GM12878 (cell line): ENCODE measurements around the gene WNK1. TPM values are rescaled to one million over a fixed set of nuclear protein-coding genes. Genes with fewer than 3 reads are reported as not detected.

ENCODE experiments used
- ATAC-seq: fragments of 200-7000 bp; cut with Tn5 transposase; 3 replicates; pipeline ENCODE4 v1.9.1; 2020; ENCODE audit warnings: mild to moderate bottlenecking, moderate library complexity
- BruUV-seq: library from RNA; stranded (reverse); fragments of 400-500 nt; replicated peaks from 2 replicates; lab custom pipeline; 2021; lab: Mats Ljungman, UMichigan
- CTCF ChIA-PET: fragments of 300-600 bp; sonication (Branson Sonifier 250); formaldehyde crosslinking; extraction: SDS; loops from one replicate; lab custom pipeline; 2021; ENCODE audit warnings: inconsistent platforms; lab: Yijun Ruan, JAX
- POLR2A ChIA-PET: fragments of 350-600 bp; formaldehyde crosslinking; extraction: SDS; loops from one replicate; lab custom pipeline; 2021; ENCODE audit warnings: inconsistent platforms; lab: Charles Lee
- RAD21 ChIA-PET: fragments of 300-600 bp; sonication (Branson Sonifier 250); formaldehyde crosslinking; loops from one replicate; lab custom pipeline; 2023; ENCODE audit warnings: antibody characterized with exemption; ENCODE audit not compliant: unreplicated experiment; lab: Charles Lee
- SMC1A ChIA-PET: fragments of 300-600 bp; sonication (Branson Sonifier 250); formaldehyde crosslinking; loops from one replicate; lab custom pipeline; 2023; ENCODE audit not compliant: unreplicated experiment, uncharacterized antibody; lab: Charles Lee
- DNase-seq: peaks from one replicate; pipeline ENCODE4 v3.0.0-alpha.2; 2011; ENCODE audit warnings: low read depth, low spot score
- FAIRE-seq: peaks from 3 replicates; lab custom pipeline; 2011; peaks lifted over from hg19 to GRCh38; lab: Jason Lieb, UNC
- H2AFZ ChIP-seq: 2 replicates; pipeline ENCODE4 v1.6.0; 2011; ENCODE audit warnings: low read depth, low read length, control low read depth; ENCODE audit not compliant: control insufficient read depth
- H3K27ac ChIP-seq: 2 replicates; pipeline ENCODE4 v1.5.1; 2011; ENCODE audit warnings: control low read depth; ENCODE audit not compliant: control insufficient read depth, insufficient read depth
- H3K27me3 ChIP-seq, 2 experiments: replicated peaks in 1 of 2; 2 replicates each; pipeline versions ENCODE4 v1.6.0 to v1.6.1; 2011; ENCODE audit warnings: low read length in 1 of 2; ENCODE audit not compliant: control insufficient read depth in 2 of 2, insufficient read depth in 2 of 2
- H3K36me3 ChIP-seq, 2 experiments: 2 replicates each; pipeline ENCODE4 v1.5.1; 2011; ENCODE audit warnings: low read length in 1 of 2; ENCODE audit not compliant: control insufficient read depth in 2 of 2, insufficient read depth in 2 of 2
- H3K4me1 ChIP-seq: 2 replicates; pipeline ENCODE4 v1.6.1; 2011; ENCODE audit warnings: mild to moderate bottlenecking, low read length, moderate library complexity, mixed read lengths; ENCODE audit not compliant: control insufficient read depth, insufficient read depth
- H3K4me2 ChIP-seq: 2 replicates; pipeline ENCODE4 v1.6.0; 2011; ENCODE audit warnings: control low read depth; ENCODE audit not compliant: control insufficient read depth, insufficient read depth
- H3K4me3 ChIP-seq: fragments of 200-600 bp; sonication (generic); 2 replicates; pipeline ENCODE4 v1.5.1; 2016
- H3K79me2 ChIP-seq: 2 replicates; pipeline ENCODE4 v1.6.0; 2011; ENCODE audit warnings: low read length; ENCODE audit not compliant: control insufficient read depth, insufficient read depth
- H3K9ac ChIP-seq: 2 replicates; pipeline ENCODE4 v1.8.0; 2011; ENCODE audit warnings: low read length, control low read depth, mixed read lengths; ENCODE audit not compliant: control insufficient read depth, insufficient read depth
- H3K9me3 ChIP-seq: replicated peaks from 3 replicates; pipeline ENCODE4 v1.5.1; 2011; ENCODE audit warnings: mild to moderate bottlenecking, low read length; ENCODE audit not compliant: control insufficient read depth, insufficient read depth
- H4K20me1 ChIP-seq: 2 replicates; pipeline ENCODE4 v1.6.0; 2011; ENCODE audit not compliant: control insufficient read depth, insufficient read depth
- ASH2L ChIP-seq: fragments of 300-600, 200-600 bp; sonication (generic); IDR thresholded peaks from 2 replicates; pipeline ENCODE4 v1.6.1; 2017; ENCODE audit warnings: low read depth, mild to moderate bottlenecking, borderline replicate concordance
- CHD4 ChIP-seq: fragments of 200-600 bp; sonication (generic); IDR thresholded peaks from 2 replicates; pipeline ENCODE4 v1.6.1; 2016; ENCODE audit warnings: mild to moderate bottlenecking
- DPF2 ChIP-seq: fragments of 450-650 bp; IDR thresholded peaks from 2 replicates; pipeline ENCODE4 v1.6.1; 2017; ENCODE audit warnings: mild to moderate bottlenecking
- EZH2 ChIP-seq: IDR thresholded peaks from 2 replicates; pipeline ENCODE4 v1.6.1; 2012; ENCODE audit warnings: low read depth, mild to moderate bottlenecking, control low read depth, inconsistent platforms, low read length, borderline replicate concordance; ENCODE audit not compliant: control insufficient read depth
- KAT2A ChIP-seq: conservative IDR thresholded peaks from 2 replicates; pipeline ENCODE4 v1.6.1; 2011; ENCODE audit warnings: low read depth, low read length; ENCODE audit not compliant: control insufficient read depth
- KDM1A ChIP-seq: fragments of 200-600 bp; sonication (generic); IDR thresholded peaks from 2 replicates; pipeline ENCODE4 v1.6.1; 2016; ENCODE audit warnings: borderline replicate concordance
- NFIC ChIP-seq: IDR thresholded peaks from 2 replicates; pipeline ENCODE4 v1.6.1; 2012; ENCODE audit warnings: low read depth, mild to moderate bottlenecking, inconsistent platforms, low read length, moderate library complexity
- NFYA ChIP-seq: IDR thresholded peaks from 2 replicates; pipeline ENCODE4 v1.6.1; 2011; ENCODE audit warnings: low read depth, mild to moderate bottlenecking, low read length, improper control_type of control experiment, borderline replicate concordance
- NR2F1 ChIP-seq: fragments of 450-650 bp; conservative IDR thresholded peaks from 2 replicates; pipeline ENCODE4 v1.6.1; 2017; ENCODE audit warnings: mild to moderate bottlenecking
- NRF1 ChIP-seq: conservative IDR thresholded peaks from 2 replicates; pipeline ENCODE4 v1.6.1; 2011; ENCODE audit warnings: mild to moderate bottlenecking, low read depth, low read length, improper control_type of control experiment
- RAD51 ChIP-seq: fragments of 450-650 bp; IDR thresholded peaks from 2 replicates; pipeline ENCODE4 v1.6.1; 2016; ENCODE audit warnings: moderate library complexity, mild to moderate bottlenecking, inconsistent platforms
- REST ChIP-seq: IDR thresholded peaks from 2 replicates; pipeline ENCODE4 v1.6.1; 2012; ENCODE audit warnings: mild to moderate bottlenecking, low read depth, low read length
- RUNX3 ChIP-seq: IDR thresholded peaks from 2 replicates; pipeline ENCODE4 v1.6.1; 2012; ENCODE audit warnings: low read length, inconsistent platforms
- SREBF1 ChIP-seq: IDR thresholded peaks from 2 replicates; pipeline ENCODE4 v1.6.1; 2012; ENCODE audit warnings: mild to moderate bottlenecking, low read length
- TARDBP ChIP-seq: IDR thresholded peaks from 2 replicates; pipeline ENCODE4 v1.6.1; 2016; ENCODE audit warnings: borderline replicate concordance
- TCF12 ChIP-seq: IDR thresholded peaks from 2 replicates; pipeline ENCODE4 v1.6.1; 2011; ENCODE audit warnings: low read depth, mild to moderate bottlenecking, low read length
- USF1 ChIP-seq: IDR thresholded peaks from 2 replicates; pipeline ENCODE4 v1.6.1; 2011; ENCODE audit warnings: borderline replicate concordance, low read depth, mild to moderate bottlenecking, moderate library complexity, mixed read lengths, low read length; ENCODE audit not compliant: insufficient read depth; ENCODE audit errors: extremely low read length
- YBX1 ChIP-seq: fragments of 450-650 bp; IDR thresholded peaks from 2 replicates; pipeline ENCODE4 v1.6.1; 2016; ENCODE audit warnings: antibody characterized with exemption
- WGBS: methylation state at CpG from one replicate; pipeline ENCODE4 v1.1.6; 2016; ENCODE audit warnings: low lambda C conversion rate; ENCODE audit not compliant: insufficient replicate concordance, insufficient coverage; ENCODE audit errors: missing lambda C conversion rate; 5-methylcytosine and 5-hydroxymethylcytosine counted together
- in situ Hi-C: fragments of 300-500 bp; cut with MboI; formaldehyde crosslinking; loops from 9 replicates; pipeline ENCODE4 v1.14.3; 2018; ENCODE audit warnings: mixed read lengths
- intact Hi-C: fragments of 100-400 bp; cut with micrococcal nuclease; formaldehyde crosslinking; loops from one replicate; pipeline ENCODE4 v1.14.2; 2022; ENCODE audit not compliant: unreplicated experiment
- polyA plus RNA-seq, 11 experiments: library from polyadenylated mRNA; depleted of rRNA in 4 of 11; unstranded in 6 of 11; stranded (reverse) in 5 of 11; fragments of >200 nt; fragmentation: Nextera tagmentation in 4 of 11; fragmentation: Illumina TruSeq in 1 of 11; extraction: Ambion mirVana in 4 of 11; extraction: Trizol in 1 of 11; gene quantifications; 1 replicate in 1 of 11; 2 replicates in 10 of 11; pipeline versions ENCODE4 v1.2.1 to v1.2.3, GENCODE V29; 2011 to 2016; ENCODE audit warnings: inconsistent platforms in 2 of 11, missing spikeins in 2 of 11, low read depth in 1 of 11
- total RNA-seq, 4 experiments: library from RNA; depleted of rRNA in 3 of 4; stranded (reverse); fragments of >200 nt in 3 of 4; fragmentation: Illumina TruSeq in 1 of 4; extraction: Trizol in 1 of 4; gene quantifications; 2 replicates each; pipeline versions ENCODE4 v1.2.1 to v1.2.3, GENCODE V29; 2013 to 2021
- TF ChIP-seq, protein P1 (sequence below): fragments of 450-650 bp; IDR thresholded peaks from 2 replicates; pipeline ENCODE4 v1.6.1; 2017; ENCODE audit warnings: mild to moderate bottlenecking, low read depth, inconsistent platforms; ENCODE audit not compliant: poor library complexity, severe bottlenecking

The WNK1 gene
- total and polyA plus RNA-seq, 10 of the 15 experiments (the other 5 are each of a cell fraction or from before 2014, with no cell fraction given), result 9.6 to 151 (median 86.6) TPM

DNA sequence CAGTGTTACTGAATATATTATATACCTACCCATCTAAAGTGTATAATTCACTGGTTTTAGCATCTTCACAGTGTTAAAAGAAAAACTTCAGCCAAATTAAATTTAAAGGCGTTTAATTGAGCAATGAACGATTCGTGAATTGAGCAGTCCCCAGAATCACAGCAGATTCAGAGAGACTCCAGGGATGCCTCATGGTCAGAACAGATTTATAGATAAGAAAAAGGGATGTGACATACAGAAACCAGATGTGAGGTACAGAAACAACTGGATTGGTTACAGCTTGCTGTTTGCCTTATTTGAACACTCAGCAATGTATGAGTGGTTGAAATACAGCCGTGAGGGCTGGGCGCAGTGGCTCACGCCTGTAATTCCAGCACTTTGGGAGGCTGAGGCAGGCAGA lies 84.6 kb downstream of the WNK1 start:
- FAIRE-seq, result no peak
- TF ChIP-seq RAD51 (no peak), KDM1A (no peak), NRF1 (no peak), CHD4 (no peak), ASH2L (no peak), TCF12 (no peak), KAT2A (no peak), EZH2 (no peak), RUNX3 (no peak), REST (no peak), NFIC (no peak), SREBF1 (no peak), NFYA (no peak), TARDBP (no peak), NR2F1 (no peak), DPF2 (no peak), USF1 (no peak), YBX1 (no peak)
- TF ChIP-seq, protein P1, sequence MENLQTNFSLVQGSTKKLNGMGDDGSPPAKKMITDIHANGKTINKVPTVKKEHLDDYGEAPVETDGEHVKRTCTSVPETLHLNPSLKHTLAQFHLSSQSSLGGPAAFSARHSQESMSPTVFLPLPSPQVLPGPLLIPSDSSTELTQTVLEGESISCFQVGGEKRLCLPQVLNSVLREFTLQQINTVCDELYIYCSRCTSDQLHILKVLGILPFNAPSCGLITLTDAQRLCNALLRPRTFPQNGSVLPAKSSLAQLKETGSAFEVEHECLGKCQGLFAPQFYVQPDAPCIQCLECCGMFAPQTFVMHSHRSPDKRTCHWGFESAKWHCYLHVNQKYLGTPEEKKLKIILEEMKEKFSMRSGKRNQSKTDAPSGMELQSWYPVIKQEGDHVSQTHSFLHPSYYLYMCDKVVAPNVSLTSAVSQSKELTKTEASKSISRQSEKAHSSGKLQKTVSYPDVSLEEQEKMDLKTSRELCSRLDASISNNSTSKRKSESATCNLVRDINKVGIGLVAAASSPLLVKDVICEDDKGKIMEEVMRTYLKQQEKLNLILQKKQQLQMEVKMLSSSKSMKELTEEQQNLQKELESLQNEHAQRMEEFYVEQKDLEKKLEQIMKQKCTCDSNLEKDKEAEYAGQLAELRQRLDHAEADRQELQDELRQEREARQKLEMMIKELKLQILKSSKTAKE, result no peak
- TF ChIP-seq, all 136 proteins: peak for 0
- ChIA-PET POLR2A (no interaction called here), RAD21 (no interaction called here), CTCF (no interaction called here), SMC1A (no interaction called here)
- in situ Hi-C loops, result no loop called here
- DNase-seq (no peak), ATAC-seq (no peak)
- Histone ChIP-seq H3K4me2 (no peak overlapping the region), H3K27me3 (no peaks in the 10 kb centered on the region), H3K27ac (no peak overlapping the region), H3K79me2 (peaks cover 5% of the 10 kb centered on the region), H3K9me3 (no peaks in the 10 kb centered on the region), H3K4me3 (no peak overlapping the region), H3K4me1 (no peaks in the 10 kb centered on the region), H4K20me1 (no peaks in the 10 kb centered on the region), H3K36me3 (peaks cover 5 to 20% of the 10 kb centered on the region in 2 experiments; a peak in 3 of 4 replicates), H2AFZ (no peak overlapping the region), H3K9ac (no peak overlapping the region)
- intact Hi-C loops, result no loop called here
- 97% methylated on average over 6 of the region's 6 CpGs for WGBS
- BruUV-seq, result no TSS peak
